ENCODE measurements around the gene GOSR1.
"Not testable (repeated sequence)": the region's sequence is repeated elsewhere in the genome, so short reads cannot be mapped to it uniquely, and the experiment has no call there.

Gene GOSR1

DNA sequence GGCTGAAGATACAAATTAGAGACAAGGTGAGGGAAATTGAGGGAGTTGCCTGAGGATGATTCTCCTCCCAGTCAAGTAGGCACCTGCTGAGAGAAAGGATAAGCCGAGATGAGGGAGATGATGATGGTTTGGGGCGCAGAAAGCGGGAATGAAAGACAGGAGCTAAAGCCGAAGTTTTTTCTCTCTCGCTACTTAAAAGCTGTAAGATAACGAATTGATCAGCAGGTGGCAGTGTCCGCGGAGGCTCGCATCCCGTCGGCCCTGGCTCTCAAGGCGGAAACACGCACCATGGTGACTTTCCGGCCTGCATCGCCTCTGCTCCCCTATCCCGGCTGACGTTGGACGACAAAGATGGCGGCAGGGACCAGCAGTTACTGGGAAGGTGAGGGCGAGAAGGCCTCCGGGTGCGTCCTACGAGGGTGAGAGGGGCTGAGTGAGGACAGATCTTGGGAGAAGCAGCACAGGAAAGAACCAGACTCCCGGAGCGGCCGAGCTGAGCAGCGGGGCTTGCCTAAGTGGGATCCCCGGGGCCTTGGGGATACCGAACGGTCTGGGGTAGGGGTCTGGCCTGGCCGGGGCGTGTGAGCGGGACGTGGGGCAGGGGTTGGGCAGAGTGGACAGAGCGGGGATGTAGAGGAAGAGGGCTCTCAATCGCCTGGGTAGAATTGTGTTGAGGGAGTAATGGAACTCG is at the start of gene GOSR1:
Gene GOSR1, plus strand, starts transcription at position 326 of the 691 bp plus-strand sequence. Its CDS starts 26 bp downstream, at position 352.
- TF ChIP-seq, protein P1, sequence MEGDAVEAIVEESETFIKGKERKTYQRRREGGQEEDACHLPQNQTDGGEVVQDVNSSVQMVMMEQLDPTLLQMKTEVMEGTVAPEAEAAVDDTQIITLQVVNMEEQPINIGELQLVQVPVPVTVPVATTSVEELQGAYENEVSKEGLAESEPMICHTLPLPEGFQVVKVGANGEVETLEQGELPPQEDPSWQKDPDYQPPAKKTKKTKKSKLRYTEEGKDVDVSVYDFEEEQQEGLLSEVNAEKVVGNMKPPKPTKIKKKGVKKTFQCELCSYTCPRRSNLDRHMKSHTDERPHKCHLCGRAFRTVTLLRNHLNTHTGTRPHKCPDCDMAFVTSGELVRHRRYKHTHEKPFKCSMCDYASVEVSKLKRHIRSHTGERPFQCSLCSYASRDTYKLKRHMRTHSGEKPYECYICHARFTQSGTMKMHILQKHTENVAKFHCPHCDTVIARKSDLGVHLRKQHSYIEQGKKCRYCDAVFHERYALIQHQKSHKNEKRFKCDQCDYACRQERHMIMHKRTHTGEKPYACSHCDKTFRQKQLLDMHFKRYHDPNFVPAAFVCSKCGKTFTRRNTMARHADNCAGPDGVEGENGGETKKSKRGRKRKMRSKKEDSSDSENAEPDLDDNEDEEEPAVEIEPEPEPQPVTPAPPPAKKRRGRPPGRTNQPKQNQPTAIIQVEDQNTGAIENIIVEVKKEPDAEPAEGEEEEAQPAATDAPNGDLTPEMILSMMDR (conservative IDR thresholded peaks at IDR 0.05; ENCODE audit: low read length) = peak; percentile 80
- H3K4me3 ChIP-seq (ENCODE audit: low read length) = peak within 1 kb of the TSS; percentile 98
- DNase-seq (ENCODE audit: low read depth) = peak; percentile 95

DNA sequence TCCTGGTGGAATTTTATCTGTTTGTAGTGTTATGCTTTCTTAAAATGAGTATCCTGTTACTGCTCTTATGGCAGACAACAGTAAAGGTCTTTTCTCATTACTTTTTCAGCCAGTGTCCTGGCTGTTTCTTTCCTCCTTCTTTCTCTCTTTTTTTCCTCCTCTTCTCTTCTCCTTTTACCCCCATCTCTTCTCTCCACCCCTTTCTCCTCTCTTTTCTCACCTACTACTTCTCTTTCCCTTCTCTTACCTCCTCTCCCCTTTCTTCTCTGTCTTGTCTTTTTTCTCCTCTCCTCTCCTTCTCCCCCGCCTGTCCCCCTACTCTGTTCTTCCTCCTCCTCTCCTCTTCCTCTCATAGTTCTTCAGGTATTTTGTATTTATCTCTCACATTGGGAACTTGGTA is 49.6 kb upstream of the GOSR1 start:
- no peak for DNase-seq (ENCODE audit: low read depth)
- TF ChIP-seq, protein P1 (conservative IDR thresholded peaks at IDR 0.05; ENCODE audit: low read length) = no peak
- H3K4me3 ChIP-seq (ENCODE audit: low read length) = no peak overlapping the region

DNA sequence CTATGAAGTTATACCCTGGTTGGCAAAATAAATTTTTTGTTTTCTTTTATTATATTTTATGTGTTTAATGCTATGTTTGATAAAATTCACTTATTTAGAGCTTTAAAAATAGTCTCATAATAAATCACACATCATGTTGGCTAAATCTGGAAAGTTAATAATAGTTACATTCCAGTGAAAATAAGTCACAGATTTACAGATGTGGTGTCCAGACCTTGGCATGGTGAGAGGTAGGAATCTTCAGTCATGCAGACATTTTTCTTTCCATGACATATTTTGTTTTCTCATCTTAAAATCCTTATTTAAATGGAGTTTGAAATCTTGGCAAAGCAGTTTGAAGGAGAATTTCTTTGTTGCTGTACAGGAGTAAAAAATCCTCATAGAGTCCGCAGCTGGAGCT is 48.1 kb upstream of the GOSR1 start:
- no peak overlapping the region for H3K4me3 ChIP-seq (ENCODE audit: low read length)
- TF ChIP-seq, protein P1 (conservative IDR thresholded peaks at IDR 0.05; ENCODE audit: low read length) = no peak
- DNase-seq (ENCODE audit: low read depth) = peak; percentile 83

DNA sequence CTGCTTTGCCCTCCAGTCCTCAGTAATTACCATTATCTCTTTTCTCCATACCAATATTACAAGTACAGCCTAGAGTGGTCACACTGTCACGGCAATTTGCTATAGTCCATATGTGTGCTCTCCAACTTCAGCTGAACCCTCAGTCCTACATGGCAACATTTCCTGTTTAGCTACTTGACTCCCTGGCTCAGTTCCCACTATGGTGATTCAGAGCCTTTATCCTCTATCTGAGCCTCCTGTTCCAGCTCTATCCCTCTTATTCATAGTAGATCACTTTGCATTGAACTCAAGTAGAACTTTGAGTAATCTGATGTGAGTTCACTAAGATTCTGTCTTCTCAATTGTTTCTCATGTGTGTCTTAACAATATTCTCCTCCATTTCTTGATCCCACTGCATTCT is 43.7 kb upstream of the GOSR1 start:
- TF ChIP-seq, protein P1 (conservative IDR thresholded peaks at IDR 0.05; ENCODE audit: low read length) = no peak
- no peak overlapping the region for H3K4me3 ChIP-seq (ENCODE audit: low read length)
- peak; percentile 72 for DNase-seq (ENCODE audit: low read depth)

DNA sequence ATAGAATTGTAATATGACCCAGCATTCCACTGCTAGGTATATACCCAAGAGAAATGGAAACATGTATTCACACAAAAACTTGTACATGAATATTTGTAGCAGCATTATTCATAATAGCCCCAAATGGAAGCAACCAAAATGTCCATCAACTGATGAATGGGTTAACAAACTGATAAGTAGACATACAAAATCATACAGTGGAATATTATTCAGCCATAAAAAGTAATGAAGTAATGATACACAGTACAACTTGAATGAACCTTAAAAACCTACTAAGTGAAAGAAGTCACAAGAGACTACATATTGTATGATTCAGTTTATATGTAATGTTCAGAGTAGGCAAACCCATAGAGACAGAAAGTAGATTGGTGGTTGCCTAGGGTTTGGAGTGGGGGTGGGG is 40.5 kb upstream of the GOSR1 start:
- H3K4me3 ChIP-seq (ENCODE audit: low read length) = no peak overlapping the region
- no peak for DNase-seq (ENCODE audit: low read depth)
- TF ChIP-seq, protein P1 (conservative IDR thresholded peaks at IDR 0.05; ENCODE audit: low read length) = no peak

DNA sequence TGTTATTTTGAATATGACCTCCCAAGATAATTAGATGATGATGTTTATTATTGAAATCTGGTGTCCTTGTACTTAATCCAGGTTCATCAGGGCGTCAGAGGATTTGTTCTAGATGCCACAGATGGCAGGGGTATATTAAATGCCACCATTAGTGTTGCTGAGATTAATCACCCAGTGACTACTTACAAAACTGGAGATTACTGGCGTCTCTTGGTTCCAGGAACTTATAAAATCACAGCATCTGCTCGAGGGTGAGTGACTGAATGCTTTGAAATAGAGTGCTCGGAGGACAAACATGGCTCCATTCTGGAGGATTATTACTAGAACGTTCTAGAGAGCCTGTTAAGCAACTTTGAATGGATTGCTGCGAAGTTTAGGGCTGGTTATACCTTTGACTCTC is 33.5 kb upstream of the GOSR1 start:
- H3K4me3 ChIP-seq (ENCODE audit: low read length) = no peak overlapping the region
- DNase-seq (ENCODE audit: low read depth) = no peak
- TF ChIP-seq, protein P1 (conservative IDR thresholded peaks at IDR 0.05; ENCODE audit: low read length) = no peak

DNA sequence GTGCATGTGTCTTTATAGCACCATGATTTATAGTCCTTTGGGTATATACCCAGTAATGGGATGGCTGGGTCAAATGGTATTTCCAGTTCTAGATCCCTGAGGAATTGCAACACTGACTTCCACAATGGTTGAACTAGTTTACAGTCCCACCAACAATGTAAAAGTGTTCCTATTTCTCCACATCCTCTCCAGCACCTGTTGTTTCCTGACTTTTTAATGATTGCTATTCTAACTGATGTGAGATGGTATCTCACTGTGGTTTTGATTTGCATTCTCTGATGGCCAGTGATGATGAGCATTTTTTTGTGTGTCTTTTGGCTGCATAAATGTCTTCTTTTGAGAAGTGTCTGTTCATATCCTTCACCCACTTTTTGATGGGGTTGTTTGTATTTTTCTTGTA is 30.6 kb upstream of the GOSR1 start:
- not testable (repeated sequence) for DNase-seq (ENCODE audit: low read depth); H3K4me3 ChIP-seq (ENCODE audit: low read length)

All from AG10803 (cell line).